Measurements from ENCODE around the gene CHD6.

CHD6 gene

DNA sequence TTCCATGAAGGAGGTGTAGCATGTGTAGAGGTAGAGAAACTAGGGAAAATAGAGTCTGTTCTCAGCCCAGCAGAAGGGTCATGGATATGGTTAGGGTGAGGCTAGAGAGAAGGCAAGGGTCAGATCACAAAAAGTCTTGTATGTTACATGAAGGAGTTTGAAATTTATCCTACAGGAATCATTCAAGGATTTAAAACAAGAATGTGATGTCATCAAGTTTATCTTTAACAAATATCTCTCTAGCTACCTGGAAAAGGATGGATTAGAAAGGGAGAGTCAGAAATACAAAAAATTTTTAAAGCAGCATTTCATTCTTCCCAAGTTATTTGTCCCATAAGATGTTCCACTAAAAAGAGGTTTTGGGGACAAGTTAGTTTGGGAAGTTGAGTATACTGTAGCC is 4.4 kb upstream of the CHD6 start:
- DNase-seq: no peak

DNA sequence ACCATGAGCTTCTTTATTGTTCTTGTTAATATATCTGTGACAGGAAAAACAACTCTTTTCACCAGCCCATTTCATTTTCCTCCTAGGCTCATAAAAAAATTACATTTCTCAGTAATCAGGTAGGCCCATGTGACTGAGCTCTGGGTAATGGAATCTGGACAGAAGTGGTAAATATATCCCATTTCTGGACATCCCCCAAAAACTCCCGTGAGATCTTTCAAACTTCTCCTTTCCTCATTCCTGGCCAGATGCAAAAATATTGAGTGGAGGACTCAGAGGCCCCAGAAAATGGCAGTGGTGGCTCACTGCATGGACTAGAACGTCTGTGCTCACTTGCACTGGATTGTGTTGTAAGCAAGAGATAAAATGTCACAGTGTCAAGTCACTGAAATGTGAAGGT is 3.8 kb upstream of the CHD6 start:
- no peak for DNase-seq

DNA sequence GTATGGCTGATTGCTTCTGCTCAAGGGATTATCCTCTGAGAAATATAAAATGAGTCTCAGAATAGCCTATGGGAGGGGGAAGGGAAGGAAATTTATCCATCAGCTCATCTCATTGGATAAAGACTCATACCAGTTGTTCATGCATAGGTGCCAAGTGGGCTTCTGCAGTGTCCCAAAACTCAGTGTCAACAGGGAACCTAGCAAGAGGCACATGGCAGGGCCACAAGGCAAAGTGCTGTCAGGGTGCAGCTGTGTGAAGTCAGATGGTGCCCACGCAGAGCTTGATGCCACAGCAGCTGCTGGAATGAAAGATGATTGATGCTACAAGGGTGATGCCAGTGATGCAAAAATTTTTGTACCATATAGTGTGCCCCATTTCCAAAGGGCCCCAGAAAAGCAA is 3.2 kb upstream of the CHD6 start:
- no peak for DNase-seq

DNA sequence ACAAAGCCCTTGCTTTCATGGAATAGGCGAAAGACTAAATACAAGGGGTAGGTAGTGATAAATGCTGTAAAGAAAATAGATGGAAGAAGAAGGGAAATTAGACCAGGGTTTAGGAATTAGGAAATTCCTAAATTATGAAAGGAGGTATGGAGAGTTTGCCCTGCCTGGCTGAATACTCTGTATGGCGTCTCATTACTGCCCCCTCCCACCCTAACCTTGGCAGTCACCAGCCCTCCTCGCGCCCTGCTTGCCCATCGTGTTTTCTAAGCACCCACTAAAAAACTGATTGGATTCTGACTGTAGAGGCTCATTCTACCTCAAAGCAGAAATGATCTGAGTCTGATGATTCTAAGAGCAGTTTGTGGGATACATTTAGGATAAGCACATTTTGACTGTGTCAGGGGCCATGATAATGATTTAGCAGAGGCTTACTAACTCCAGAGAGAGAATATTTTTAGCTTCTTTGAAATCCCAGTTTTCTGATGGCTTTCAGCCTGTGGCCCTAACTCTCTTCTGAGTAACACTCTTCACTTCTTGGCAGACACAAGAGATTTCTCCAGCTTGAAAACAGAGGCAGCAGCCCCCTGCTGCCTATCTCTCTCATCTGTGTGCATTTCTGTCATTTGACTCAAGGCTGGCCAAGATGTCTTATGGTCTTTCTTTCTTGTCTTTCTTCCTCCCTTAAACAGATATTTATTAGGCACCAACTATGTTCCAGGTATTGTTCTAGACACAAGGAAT is 1.4 kb upstream of the CHD6 start:
- DNase-seq: no peak

DNA sequence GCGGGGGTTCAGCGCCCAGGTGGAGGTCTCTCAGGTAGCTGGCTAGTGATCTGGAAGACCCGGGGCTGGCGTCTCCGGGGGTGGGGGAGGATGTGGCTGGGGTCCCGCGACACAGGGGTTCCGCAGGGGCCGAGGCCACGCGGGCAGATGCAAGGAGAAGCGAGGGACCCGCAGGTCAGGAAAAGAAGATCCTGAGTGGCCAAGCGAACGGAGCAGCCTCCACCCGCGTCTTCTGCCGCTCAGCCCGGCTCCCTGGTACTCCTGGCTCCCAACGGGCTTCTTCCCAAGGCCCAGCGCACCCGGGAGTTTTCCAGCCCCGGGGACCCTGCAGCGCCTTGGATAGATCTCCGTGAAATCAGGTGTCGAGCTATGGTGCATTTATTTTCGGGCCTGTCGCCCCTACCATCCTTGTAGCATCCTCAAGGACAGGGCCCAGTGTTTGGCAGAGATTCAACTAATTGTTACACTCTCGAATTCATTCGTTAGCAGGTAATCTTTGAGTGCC is 682 bp upstream of the CHD6 start:
- DNase-seq: no peak

DNA sequence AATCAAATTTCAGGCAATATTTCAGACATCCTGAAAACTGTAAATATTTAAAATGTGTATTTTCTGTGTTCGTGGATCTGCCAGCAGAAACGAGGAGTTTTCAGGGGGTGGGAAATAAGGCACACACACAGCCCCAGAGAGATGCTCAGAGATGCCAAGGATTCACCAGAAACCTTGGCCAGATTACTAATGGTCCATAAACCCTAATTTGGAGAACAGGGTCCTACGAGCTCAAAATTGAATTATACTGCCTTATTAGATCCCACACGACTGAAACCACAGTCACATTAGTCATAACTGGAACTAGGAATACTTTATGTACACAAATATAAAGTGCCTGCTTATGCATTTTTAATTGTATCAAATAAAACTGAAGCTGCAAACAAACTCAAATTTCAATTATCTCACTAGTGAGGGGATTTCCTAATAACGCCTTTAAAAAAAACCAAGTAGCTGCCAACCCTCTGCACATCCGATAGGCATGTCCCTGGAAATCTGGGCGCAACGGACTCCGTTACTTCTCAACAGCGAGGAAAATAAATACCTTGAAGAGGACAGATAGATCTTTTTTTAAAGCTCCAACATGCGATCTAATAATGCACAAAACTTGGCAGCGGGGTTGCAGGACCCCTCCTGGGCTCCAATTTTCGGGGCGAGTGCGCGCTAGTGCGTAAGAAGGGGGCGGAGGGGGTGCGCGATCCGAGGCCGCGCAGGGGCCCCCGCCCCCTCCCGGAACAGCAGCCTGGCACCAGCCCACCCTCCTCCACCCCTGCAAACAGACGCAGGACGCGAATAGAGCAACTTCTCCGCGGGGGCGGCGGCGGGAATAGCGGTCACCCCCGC is 897 bp downstream of the CHD6 start:
- DNase-seq: peak; percentile 41

DNA sequence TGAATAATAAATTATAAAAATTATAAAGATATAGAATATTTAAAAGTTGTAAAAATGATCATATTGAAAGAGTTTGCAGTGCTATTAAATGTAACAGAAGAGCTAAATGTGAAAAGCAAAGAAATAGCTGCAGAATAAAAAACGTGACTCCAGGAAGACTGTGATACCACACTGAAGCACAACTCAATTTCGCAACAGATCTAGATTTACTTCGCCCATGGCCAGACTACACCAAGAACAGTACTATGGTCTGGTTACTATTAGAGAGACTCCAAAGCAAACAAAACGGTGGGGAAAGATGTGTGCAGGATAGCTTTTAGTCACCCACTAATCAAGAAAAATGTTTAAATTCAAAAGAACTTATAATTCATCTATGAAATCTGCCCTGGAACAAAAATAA is 1.9 kb downstream of the CHD6 start:
- peak; percentile 44 for DNase-seq

DNA sequence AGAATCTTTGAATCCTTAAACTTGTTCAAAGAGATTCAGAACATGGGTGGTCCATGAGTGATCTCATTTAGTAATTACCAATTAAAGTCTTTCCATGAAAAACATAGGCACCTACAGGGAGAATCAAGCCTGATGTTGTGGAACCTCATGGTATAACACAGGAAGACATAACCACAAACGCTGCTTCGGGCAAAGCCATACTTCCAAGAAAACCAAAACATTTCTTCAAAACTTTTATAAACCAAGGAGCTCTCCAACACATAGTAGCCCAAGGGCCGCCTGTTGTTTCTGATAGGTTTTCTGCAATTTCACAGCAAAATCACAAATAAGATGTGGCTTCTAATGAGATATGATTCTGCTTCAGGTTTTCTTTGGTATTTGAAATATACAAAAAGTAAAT is 2.5 kb downstream of the CHD6 start:
- DNase-seq: no peak

DNA sequence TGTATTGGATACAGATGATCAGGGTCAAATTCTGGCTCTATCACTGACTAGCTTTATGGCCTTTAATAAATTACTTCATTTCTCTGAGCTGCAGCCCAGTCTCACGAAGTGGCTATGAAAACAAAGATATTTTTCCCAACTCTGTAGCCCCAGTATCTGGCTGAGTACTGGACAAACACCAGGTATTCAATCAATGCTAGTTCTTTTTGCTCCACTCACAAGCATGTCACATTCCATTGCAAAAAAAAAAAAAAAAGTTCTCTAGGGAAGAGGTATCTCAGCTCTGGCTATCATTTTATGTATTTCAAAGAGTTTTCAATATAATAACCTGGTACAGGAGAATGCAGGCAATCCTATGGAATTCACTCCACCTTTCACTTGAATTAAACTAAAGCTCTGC is 3.1 kb downstream of the CHD6 start:
- DNase-seq: no peak

DNA sequence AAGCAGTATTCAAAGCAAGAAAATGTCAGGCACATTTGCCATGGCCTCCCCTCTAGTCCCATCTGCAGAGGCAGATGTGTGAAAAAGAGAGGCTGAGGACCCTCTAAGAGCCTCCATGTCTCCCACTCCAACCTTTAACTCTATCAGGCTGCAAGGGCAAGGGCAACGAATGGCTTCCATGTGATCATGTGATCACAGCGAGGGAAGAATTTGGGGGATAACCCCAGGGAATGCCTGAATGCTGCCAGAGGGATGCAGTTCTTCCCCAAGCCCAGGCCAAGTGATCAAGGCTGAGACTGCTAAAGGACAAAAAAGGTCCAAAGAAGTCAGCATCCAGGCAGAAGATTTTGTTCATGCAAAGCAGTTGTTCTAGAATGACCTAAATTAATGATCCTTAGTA is 4.9 kb downstream of the CHD6 start:
- no peak for DNase-seq

DNA sequence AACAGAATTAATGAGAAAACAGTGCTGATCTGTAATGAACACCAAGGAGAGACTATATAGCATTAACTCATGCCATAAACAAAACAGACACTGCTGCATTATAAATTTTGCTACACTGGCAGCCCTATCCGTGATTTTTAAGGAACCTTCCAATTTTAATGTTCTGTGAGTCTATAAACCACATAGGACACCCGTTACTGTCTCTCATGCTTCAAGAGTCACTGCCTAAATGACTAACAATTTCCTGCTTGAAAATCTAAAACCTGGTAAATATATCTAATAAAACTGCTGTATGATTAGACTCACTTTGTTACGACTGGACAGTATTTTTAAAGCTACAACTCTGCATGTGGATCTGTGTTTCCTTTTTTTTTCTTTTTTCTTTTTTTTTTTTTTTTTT is 8.7 kb downstream of the CHD6 start:
- no peak for DNase-seq

DNA sequence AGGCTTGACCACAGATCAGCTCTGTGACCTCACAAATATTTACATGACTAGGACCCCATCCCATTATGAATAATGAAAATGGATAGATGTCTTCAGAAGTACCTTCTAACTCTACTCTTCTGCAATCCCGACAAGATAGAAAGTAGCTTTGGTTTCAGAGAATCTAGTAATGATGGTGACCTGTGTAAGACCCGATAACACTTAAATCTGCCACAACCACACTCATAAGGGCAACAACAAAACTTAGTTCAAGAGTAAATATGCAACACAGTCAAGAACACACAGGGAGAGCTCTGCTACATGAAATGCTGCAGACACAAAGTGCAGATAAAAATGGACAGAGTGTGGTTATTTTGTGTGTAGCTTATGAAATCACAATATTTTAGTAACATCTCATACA is 9.6 kb downstream of the CHD6 start:
- DNase-seq: no peak

DNA sequence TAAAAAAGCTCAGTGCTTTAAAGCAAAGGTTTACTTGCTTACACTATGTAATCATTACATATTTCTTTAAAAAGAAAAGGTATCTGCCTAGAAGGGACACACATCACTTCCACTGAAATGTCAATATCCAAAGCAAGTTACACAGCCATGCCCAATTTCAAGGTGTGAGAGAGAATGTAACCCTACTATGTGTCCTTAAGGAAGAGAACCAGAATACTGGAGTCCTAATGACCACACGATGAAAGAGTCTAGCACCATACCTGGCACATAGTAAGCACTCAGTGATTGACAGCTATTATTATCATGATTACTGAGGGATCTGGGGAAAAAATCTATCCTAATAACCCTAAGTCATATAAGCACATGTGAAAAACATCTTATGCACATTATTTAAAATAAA is 10.4 kb downstream of the CHD6 start:
- no peak for DNase-seq

DNA sequence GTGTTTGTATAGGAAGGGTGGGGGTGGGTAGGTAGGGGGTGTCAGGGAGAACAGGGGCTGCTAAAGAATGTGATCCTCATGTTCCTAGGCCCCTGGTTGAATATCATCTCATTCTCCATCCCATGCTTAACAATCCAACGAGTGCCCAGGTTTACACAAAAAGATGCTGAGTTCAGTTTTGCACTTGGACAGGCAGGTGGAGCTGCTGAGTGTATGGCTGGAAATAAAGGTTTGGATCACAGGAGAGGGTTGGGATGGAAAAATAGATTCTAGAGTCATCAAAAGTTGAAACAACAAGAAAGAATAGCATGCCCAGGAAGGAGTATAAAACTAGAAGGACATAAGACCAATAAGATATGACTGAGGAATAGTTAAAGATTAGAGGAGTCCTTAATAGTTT is 14.2 kb downstream of the CHD6 start:
- no peak for DNase-seq

DNA sequence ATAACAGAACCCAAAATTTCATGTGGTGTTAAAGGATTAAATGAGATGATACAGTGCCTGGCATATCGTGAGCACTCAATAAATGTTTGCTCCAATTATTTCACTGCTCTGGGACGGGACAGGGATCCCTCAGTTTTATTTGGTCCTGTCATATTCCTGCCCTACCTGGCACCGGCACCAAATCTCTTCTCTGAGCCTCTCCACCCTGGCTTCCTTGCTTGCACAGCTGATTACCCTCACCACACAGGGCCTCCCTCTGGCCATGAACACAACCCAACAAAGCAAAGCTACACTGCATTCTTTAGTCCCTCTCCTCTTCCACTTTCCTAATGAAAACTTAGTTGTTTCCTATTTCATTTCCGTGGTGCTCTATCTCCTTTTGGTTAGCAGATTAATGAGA is 16.4 kb downstream of the CHD6 start:
- DNase-seq: no peak

DNA sequence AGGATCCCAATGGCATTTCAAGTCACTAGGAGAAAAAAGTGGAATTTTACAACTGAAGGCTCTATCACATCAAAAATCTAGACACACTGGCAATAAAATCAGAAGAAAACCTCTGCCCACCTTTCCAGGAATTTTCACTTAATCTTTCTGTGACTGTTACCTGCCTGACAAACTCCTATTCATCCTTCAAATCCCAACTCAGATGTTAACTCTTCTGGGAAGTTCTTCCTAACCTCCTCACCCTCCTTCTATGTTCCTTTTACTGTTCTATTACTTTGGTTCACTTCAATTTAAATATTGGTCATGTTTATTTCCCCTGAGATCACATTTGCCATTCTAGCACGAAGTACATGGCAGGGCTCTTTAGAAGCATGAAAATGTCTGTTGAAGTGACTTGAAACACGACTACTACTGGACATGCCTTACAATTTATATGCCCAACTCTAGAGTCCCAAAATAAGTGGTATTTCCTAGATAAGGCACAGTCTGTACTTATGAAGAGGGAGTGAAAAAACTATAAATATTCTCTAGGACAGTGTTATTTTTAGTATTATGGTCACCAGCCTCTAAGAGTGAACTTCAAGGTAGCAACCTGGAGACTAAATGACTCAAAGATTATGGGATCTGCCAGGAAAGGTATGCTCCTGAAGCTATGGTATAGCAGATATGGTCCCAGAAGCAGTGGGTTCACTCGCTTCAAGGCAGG is 17.1 kb downstream of the CHD6 start:
- no peak for DNase-seq

DNA sequence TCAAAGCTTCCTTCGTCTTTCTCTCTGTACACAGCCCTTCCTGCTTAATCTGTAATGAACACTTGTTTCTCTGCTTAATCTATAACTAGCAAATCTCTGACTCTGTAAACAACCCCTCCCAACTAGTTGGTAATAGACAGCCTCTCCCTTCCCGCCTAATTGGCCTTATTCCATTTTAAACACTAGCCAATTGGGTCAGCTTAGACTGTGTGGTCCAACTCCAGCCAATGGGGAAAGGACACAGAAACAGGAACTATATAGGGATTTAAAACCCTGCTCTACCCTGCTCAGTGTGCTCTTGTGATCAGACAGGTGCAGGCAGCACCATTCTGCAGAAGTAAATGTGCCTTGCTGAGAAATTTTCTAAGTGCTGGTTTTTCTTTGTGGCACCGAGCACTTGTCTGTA is 18.5 kb downstream of the CHD6 start:
- DNase-seq: no peak

DNA sequence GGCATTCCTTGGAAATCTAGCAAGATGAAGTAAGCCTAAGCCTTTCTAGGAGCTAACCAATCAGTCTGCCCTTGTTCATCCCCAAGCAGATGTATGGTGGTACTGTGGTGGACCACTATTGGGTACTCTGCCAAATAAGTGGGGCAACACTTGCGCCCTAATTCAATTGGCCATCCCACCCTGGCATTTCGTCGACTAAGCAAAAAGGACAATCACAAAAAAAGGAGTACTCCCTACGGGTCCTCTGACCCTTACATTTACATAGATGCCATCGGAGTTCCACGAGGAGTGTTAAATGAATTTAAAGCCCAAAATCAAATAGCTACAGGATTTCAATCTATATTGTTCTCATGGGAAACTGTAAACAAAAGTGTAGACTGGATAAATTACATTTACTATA is 19.5 kb downstream of the CHD6 start:
- DNase-seq: no peak

DNA sequence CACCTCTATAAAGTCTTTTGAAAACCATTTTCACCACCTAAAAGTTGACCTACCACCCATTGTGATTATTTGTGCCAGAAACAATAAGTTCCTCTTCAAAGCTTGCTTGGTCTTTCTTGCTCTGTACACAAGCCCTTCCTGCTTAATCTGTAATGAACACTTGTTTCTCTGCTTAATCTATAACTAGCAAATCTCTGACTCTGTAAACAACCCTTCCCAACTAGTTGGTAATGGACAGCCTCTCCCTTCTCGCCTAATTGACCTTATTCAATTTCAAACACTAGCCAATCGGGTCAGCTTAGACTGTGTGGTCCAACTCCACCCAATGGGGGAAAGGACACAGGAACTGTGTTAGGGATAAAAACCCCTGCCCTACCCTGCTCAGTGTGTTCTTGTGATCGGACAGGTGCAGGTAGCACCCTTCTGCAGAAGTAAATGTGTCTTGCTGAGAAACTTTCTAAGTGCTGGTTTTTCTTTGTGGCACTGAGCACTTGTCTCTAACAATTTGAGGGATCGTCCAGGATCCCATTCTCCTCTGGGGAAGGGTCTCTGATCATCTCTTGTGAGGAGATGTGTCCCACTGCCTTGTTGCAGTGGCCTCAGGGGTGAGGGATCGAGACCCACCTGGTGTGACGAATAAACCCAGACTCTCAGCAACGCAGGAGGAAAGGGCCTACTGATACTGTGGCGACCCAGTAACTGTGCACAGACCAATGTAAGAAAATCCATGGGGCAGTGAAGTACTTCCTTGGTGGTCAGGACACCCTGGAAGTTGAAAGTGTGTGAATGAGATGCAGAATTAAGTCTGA is 23.5 kb downstream of the CHD6 start:
- no peak for DNase-seq

DNA sequence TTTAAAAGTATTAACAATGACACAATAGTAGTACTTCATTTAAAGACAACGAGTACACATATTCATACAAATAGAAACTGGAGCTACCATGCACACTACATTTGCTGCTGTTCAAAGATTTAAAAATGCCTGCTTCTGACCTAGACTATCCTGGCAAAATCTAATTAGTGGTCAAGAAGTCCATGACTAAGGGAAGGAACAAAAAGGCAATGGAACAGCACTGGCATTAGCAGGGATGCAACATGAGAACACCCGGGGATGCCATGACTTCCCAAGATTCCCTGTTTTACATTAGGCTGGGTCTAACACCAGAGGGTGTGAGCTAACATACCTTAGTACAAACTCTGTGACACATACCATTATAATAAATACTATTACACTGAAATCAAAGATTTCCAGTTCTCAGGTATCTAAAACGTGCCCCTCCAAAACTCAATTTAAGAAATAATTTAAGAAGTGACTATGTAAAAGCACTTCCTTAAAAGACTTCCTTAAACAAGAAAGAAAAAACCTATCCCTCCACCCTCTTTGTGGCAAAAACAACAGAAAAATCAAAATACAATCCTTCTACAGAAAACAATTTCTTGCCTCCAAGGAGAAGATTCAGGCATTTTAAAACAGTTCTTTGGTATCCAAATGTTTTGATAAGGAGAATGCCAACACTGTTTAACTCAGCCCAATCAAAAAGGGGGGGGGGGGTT is 25.5 kb downstream of the CHD6 start:
- no peak for DNase-seq

DNA sequence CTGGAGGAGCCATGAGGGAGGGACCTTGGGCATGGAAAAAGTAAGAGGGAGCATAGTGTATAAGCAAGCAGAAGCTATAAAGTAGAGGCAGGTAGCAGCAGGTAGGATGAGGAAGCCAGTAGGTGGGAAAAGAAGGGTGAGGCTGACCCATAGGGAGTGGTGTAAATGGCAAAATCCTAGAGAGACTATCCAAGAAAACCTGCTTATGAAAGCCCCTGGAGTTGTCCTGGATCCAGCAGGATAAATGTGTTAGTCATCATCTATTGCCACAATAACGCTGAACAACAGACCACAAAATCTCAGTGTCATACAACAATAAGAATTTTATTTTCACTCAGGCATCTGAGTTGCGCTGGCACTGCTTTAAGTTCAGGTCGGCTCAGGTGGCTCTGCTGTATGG is 30.2 kb downstream of the CHD6 start:
- no peak for DNase-seq

DNA sequence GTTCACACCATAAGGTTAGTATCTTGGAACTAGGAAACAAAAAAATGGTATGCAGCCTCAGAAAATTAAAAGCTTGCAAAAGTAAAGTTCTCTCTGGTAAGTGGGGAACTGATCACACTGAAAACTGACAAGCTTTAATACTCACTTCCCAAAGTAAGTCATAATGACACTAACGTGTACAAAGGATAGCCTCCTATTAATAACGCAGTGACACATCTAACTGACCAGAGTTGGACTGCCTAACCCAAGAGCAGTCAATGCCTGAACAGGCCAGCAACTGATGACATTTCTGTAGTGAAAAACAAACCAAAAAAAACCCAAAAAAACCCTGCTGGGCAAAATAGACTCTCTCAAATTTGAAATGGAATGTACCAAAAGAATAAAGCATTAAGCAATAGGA is 30.7 kb downstream of the CHD6 start:
- DNase-seq: no peak
